K562 (cell line): ENCODE results near the gene ADK. TPM values are rescaled to one million over a fixed set of nuclear protein-coding genes. Genes with fewer than 3 reads are reported as not detected.

ENCODE experiments used
- ARID2 ChIP-seq: fragments of 450-650 bp; IDR thresholded peaks from 2 replicates; pipeline ENCODE4 v1.6.1; 2017; ENCODE audit warnings: antibody characterized with exemption, mild to moderate bottlenecking
- C11orf30 ChIP-seq: fragments of 450-650 bp; IDR thresholded peaks from 2 replicates; pipeline ENCODE4 v1.6.1; 2016; ENCODE audit warnings: low read depth, mild to moderate bottlenecking
- CUX1 ChIP-seq: fragments of 200-800 bp; sonication (Bioruptor generic); IDR thresholded peaks from 2 replicates; pipeline ENCODE4 v1.6.1; 2016; ENCODE audit warnings: missing genetic modification characterization, missing compliant biosample characterization
- ELK3 ChIP-seq: fragments of 450-650 bp; formaldehyde crosslinking; IDR thresholded peaks from 2 replicates; pipeline ENCODE4 v1.4.0; 2020; ENCODE audit warnings: mild to moderate bottlenecking
- GABPB2 ChIP-seq: fragments of 250-450 bp; sonication (Bioruptor Pico); conservative IDR thresholded peaks from 2 replicates; pipeline ENCODE4 v1.5.1; 2021; ENCODE audit warnings: mild to moderate bottlenecking
- GATAD2A ChIP-seq: fragments of 450-650 bp; IDR thresholded peaks from 2 replicates; pipeline ENCODE4 v1.6.1; 2017
- GTF2A2 ChIP-seq: IDR thresholded peaks from 2 replicates; pipeline ENCODE4 v1.6.1; 2016; ENCODE audit warnings: mild to moderate bottlenecking, missing genetic modification characterization, missing compliant biosample characterization
- HNRNPUL1 ChIP-seq: fragments of 200-400 bp; formaldehyde crosslinking; IDR thresholded peaks from 2 replicates; pipeline ENCODE4 v1.6.1; 2017; ENCODE audit warnings: low read length
- KLF6 ChIP-seq: fragments of 250-450 bp; sonication (Bioruptor Pico); IDR thresholded peaks from 2 replicates; pipeline ENCODE4 v1.4.0; 2020; ENCODE audit warnings: mild to moderate bottlenecking, moderate library complexity, borderline replicate concordance
- MBD2 ChIP-seq: sonication (generic); IDR thresholded peaks from 2 replicates; pipeline ENCODE4 v1.6.1; 2016; ENCODE audit warnings: low read depth, borderline replicate concordance
- PTBP1 ChIP-seq: fragments of 200-400 bp; formaldehyde crosslinking; IDR thresholded peaks from 2 replicates; pipeline ENCODE4 v1.6.1; 2017; ENCODE audit warnings: low read depth, low read length
- SIX5 ChIP-seq, 2 experiments: IDR thresholded peaks; 2 replicates each; pipeline ENCODE4 v1.6.1; 2011; ENCODE audit warnings: low read length in 2 of 2, borderline replicate concordance in 1 of 2, low read depth in 1 of 2, mild to moderate bottlenecking in 1 of 2, moderate library complexity in 1 of 2; ENCODE audit not compliant: insufficient read depth in 1 of 2
- SMARCA5 ChIP-seq: fragments of 450-650 bp; IDR thresholded peaks from 2 replicates; pipeline ENCODE4 v1.6.1; 2016
- SP1 ChIP-seq: sonication (generic); formaldehyde crosslinking; IDR thresholded peaks from 2 replicates; pipeline ENCODE4 v1.8.1; 2022; ENCODE audit warnings: mild to moderate bottlenecking, missing genetic modification reagents
- TAF15 ChIP-seq: fragments of 200-400 bp; formaldehyde crosslinking; IDR thresholded peaks from 2 replicates; pipeline ENCODE4 v1.6.1; 2017; ENCODE audit warnings: mild to moderate bottlenecking, low read depth, low read length, moderate library complexity
- ZNF165 ChIP-seq: fragments of 250-450 bp; sonication (Bioruptor Pico); IDR thresholded peaks from 2 replicates; pipeline ENCODE4 v1.4.0; 2020; ENCODE audit warnings: borderline replicate concordance
- ZNF551 ChIP-seq: fragments of 250-450 bp; sonication (Bioruptor Pico); IDR thresholded peaks from 2 replicates; pipeline ENCODE4 v1.5.0; 2021; ENCODE audit warnings: mild to moderate bottlenecking, moderate library complexity
- polyA plus RNA-seq, 8 experiments: library from polyadenylated mRNA; depleted of rRNA in 4 of 8; stranded (reverse) in 5 of 8; unstranded in 3 of 8; fragments of >200 nt; fragmentation: Nextera tagmentation in 2 of 8; fragmentation: Illumina TruSeq in 1 of 8; extraction: Ambion mirVana in 2 of 8; extraction: Trizol in 1 of 8; gene quantifications; 2 replicates each; pipeline versions ENCODE4 v1.2.1 to v1.2.3, GENCODE V29; 2011 to 2014; ENCODE audit warnings: inconsistent platforms in 1 of 8, missing spikeins in 1 of 8
- total RNA-seq, 7 experiments: library from RNA; depleted of rRNA in 6 of 7; stranded (reverse); fragments of >200 nt in 6 of 7; fragmentation: Illumina TruSeq in 2 of 7; extraction: Trizol in 2 of 7; gene quantifications; 2 replicates each; pipeline versions ENCODE4 v1.2.1 to v1.2.3, GENCODE V29; 2011 to 2021; ENCODE audit warnings: low replicate concordance in 1 of 7
- TF ChIP-seq, protein P1 (sequence below): sonication (generic); formaldehyde crosslinking; IDR thresholded peaks from 2 replicates; pipeline ENCODE4 v1.8.0; 2022; ENCODE audit warnings: mild to moderate bottlenecking, missing genetic modification reagents, borderline replicate concordance

Gene ADK
- total and polyA plus RNA-seq, 9 of the 15 experiments (the other 6 are each of a cell fraction or from before 2014, with no cell fraction given): 54.2 to 97.8 (median 73.6) TPM

DNA sequence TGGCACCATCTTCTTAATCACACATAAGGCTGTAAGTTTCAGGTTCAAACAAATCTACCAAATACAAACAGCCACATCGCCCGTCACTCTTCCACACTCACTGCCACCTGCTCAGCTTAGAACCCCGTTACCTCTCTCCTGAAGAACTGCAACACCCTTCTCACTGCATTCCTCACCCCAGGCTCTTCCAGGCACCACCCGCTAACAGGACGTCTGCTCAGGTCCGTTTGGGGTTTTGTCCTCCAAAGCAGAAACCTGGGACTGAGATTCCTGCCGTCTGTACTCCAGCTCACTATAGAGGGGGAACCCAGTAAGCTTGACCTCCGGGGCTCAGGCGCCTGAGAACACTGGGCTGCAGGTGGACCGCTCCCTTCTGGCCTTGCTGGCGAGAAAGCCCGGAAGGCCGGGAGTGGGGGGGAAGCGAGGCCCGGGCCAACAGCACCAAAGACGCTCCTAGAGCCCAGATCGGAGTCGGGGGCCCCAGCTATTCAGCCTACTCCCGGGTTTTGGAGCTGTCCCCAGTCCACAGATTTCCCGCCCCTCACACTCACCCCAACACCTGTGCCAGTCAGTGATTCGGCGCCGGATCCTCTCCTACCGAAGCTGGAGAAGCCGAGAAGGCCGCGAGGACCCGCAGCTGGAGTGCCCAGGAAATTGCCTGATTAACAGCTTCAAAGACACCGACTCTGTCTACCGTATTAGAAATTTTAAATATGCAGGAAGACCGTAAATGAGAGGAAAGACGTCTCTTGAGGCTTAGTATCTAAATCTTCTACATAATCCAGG, 624 bp upstream of the ADK start, which contains the start of gene AP3M1 (continued):
- TF ChIP-seq GATAD2A: 0 out of 2 replicates have a peak, but pooled peaks have one; percentile 15
- TF ChIP-seq SP1: no peak
- no peak for TF ChIP-seq ELK3 (CRISPR knock-in tag)
- no peak for TF ChIP-seq SIX5 (IDR thresholded peaks at IDR 0.05; ENCODE audit: borderline replicate concordance in 1 of 2, insufficient read depth in 1 of 2, low read depth in 1 of 2, low read length in 2 of 2)
- no peak for TF ChIP-seq HNRNPUL1
- TF ChIP-seq C11orf30: peak; percentile 47
- TF ChIP-seq ZNF165 (CRISPR knock-in tag): no peak
- TF ChIP-seq, protein P1, sequence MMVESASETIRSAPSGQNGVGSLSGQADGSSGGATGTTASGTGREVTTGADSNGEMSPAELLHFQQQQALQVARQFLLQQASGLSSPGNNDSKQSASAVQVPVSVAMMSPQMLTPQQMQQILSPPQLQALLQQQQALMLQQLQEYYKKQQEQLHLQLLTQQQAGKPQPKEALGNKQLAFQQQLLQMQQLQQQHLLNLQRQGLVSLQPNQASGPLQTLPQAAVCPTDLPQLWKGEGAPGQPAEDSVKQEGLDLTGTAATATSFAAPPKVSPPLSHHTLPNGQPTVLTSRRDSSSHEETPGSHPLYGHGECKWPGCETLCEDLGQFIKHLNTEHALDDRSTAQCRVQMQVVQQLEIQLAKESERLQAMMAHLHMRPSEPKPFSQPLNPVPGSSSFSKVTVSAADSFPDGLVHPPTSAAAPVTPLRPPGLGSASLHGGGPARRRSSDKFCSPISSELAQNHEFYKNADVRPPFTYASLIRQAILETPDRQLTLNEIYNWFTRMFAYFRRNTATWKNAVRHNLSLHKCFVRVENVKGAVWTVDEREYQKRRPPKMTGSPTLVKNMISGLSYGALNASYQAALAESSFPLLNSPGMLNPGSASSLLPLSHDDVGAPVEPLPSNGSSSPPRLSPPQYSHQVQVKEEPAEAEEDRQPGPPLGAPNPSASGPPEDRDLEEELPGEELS (CRISPR knock-in tag): 0 out of 2 replicates have a peak, but pooled peaks have one; percentile 58
- TF ChIP-seq ZNF551: no peak
- no peak for TF ChIP-seq ARID2
- TF ChIP-seq SMARCA5: 0 out of 2 replicates have a peak, but pooled peaks have one; percentile 71
- TF ChIP-seq MBD2: peak; percentile 59; the same call in 1 of the 2 replicates
- TF ChIP-seq CUX1 (CRISPR knock-in tag): no peak
- TF ChIP-seq GABPB2 (CRISPR knock-in tag): no peak
- TF ChIP-seq KLF6 (CRISPR knock-in tag): no peak
- no peak for TF ChIP-seq TAF15
- no peak for TF ChIP-seq GTF2A2
- TF ChIP-seq PTBP1: no peak
